Naive thymus-derived CD4-positive, alpha-beta T cell (primary cell): ENCODE results near the gene ZNF518A. TPM values are rescaled to one million over a fixed set of nuclear protein-coding genes. Genes with fewer than 3 reads are reported as not detected.

Source experiments
- ATAC-seq: fragments of 150-1000 bp; cut with Tn5 transposase; 2 replicates; pipeline ENCODE4 v1.10.0; 2021; ENCODE audit warnings: mild to moderate bottlenecking, moderate library complexity
- CTCF ChIA-PET: fragments of 350-600 bp; sonication (Branson Sonifier 250); formaldehyde crosslinking; loops from one replicate; lab custom pipeline; 2021; ENCODE audit warnings: antibody characterized with exemption; lab: Charles Lee
- POLR2A ChIA-PET: fragments of 350-600 bp; sonication (Branson Sonifier 250); formaldehyde crosslinking; loops from one replicate; lab custom pipeline; 2021; ENCODE audit warnings: antibody characterized with exemption, inconsistent platforms; lab: Charles Lee
- DNase-seq, 9 donors: peaks; one replicate each; pipeline versions ENCODE4 v3.0.0 to v3.0.0-alpha.2; 2020 to 2022; ENCODE audit warnings: mixed read lengths in 1 of 9
- H3K27ac ChIP-seq: one replicate; pipeline ENCODE4 v1.7.0; 2013; ENCODE audit warnings: mild to moderate bottlenecking, low read depth, low read length, moderate library complexity
- H3K27me3 ChIP-seq, 2 donors: one replicate each; pipeline ENCODE4 v1.7.0; 2013; ENCODE audit warnings: low read length in 2 of 2, mild to moderate bottlenecking in 2 of 2, moderate library complexity in 2 of 2; ENCODE audit not compliant: control insufficient read depth in 2 of 2, insufficient read depth in 2 of 2
- H3K36me3 ChIP-seq, 3 experiments: 1 replicate in 2 of 3; 2 replicates in 1 of 3; pipeline ENCODE4 v1.7.0; 2013; ENCODE audit warnings: low read length in 3 of 3, mild to moderate bottlenecking in 3 of 3, moderate library complexity in 1 of 3; ENCODE audit not compliant: insufficient read depth in 3 of 3, control insufficient read depth in 2 of 3
- H3K4me1 ChIP-seq, 2 donors: one replicate each; pipeline ENCODE4 v1.7.0; 2013; ENCODE audit warnings: low read length in 2 of 2, mild to moderate bottlenecking in 2 of 2, moderate library complexity in 1 of 2; ENCODE audit not compliant: control insufficient read depth in 2 of 2, insufficient read depth in 2 of 2
- H3K4me3 ChIP-seq: 2 replicates; pipeline ENCODE4 v1.7.0; 2013; ENCODE audit warnings: mild to moderate bottlenecking, low read length
- H3K9me3 ChIP-seq, 3 experiments: 1 replicate in 2 of 3; 2 replicates in 1 of 3; pipeline ENCODE4 v1.7.0; 2013; ENCODE audit warnings: low read length in 3 of 3; ENCODE audit not compliant: control insufficient read depth in 2 of 3
- H3K27ac Mint-ChIP-seq, 9 donors: one replicate each; pipeline ENCODE4 v1.8.0; 2020 to 2022; ENCODE audit warnings: mixed read lengths in 9 of 9, mild to moderate bottlenecking in 8 of 9, moderate library complexity in 5 of 9, inconsistent platforms in 2 of 9
- H3K27me3 Mint-ChIP-seq, 5 donors: one replicate each; pipeline ENCODE4 v1.8.0; 2021 to 2022; ENCODE audit warnings: mixed read lengths in 5 of 5, mild to moderate bottlenecking in 1 of 5
- H3K36me3 Mint-ChIP-seq, 5 donors: one replicate each; pipeline ENCODE4 v1.8.0; 2020 to 2022; ENCODE audit warnings: mixed read lengths in 5 of 5, mild to moderate bottlenecking in 3 of 5, inconsistent platforms in 1 of 5
- H3K4me1 Mint-ChIP-seq, 7 donors: one replicate each; pipeline ENCODE4 v1.8.0; 2020 to 2022; ENCODE audit warnings: mixed read lengths in 7 of 7, mild to moderate bottlenecking in 3 of 7, inconsistent platforms in 1 of 7
- H3K4me3 Mint-ChIP-seq, 10 donors: one replicate each; pipeline ENCODE4 v1.8.0; 2020 to 2022; ENCODE audit warnings: mild to moderate bottlenecking in 10 of 10, mixed read lengths in 10 of 10, moderate library complexity in 6 of 10, inconsistent platforms in 2 of 10
- H3K9me3 Mint-ChIP-seq, 11 donors: one replicate each; pipeline ENCODE4 v1.8.0; 2020 to 2022; ENCODE audit warnings: mixed read lengths in 11 of 11, mild to moderate bottlenecking in 4 of 11, inconsistent platforms in 1 of 11, moderate library complexity in 1 of 11
- intact Hi-C, 2 donors: fragments of 100-400 bp; cut with micrococcal nuclease; formaldehyde crosslinking; loops; one replicate each; pipeline ENCODE4 v1.15.1; 2023
- polyA plus RNA-seq, 2 donors: library from polyadenylated mRNA; unstranded; fragments of 300-500 nt; fragmentation: Illumina TruSeq; gene quantifications; one replicate each; pipeline ENCODE4 v1.2.3, GENCODE V29; 2021
- total RNA-seq, 6 experiments: library from RNA in 5 of 6; stranded (reverse) in 5 of 6; gene quantifications; 1 replicate in 5 of 6; 2 replicates in 1 of 6; pipeline ENCODE4 v1.2.3 and lab custom pipeline; 2021 to 2026

Gene ZNF518A
- total and polyA plus RNA-seq, 7 experiments from 2014 or later: 7.1 to 25.1 (median 20.5) TPM

DNA sequence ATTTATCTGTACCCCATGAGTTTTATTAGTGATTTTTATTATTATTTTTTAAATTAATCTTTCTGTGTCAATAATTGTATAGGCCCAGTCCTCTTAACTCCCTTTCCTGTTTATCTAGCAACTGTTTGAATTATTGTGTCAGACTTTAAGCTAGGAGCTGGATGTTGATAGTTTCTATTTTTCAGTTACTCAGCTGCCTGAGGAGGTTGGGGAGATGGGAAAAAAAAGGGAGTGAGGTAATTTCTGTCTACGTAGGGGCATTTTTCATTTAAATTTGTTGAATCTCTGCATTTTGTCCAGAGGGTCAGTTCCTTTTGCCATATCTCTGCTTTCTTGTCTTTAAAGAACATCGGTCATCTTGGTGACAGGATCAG, 5.0 kb upstream of the ZNF518A start:
- DNase-seq: no peak
- H3K36me3 Mint-ChIP-seq: peaks cover 0 to 18% (median 9%) of the 10 kb centered on the region in 5 donors
- Histone ChIP-seq H3K4me3 (no peak overlapping the region), H3K27me3 (peaks cover 3 to 8% of the 10 kb centered on the region in 2 donors), H3K36me3 (peaks cover 0 to 4% (median 0%) of the 10 kb centered on the region in 3 experiments), H3K9me3 (no peaks in the 10 kb centered on the region), H3K27ac (no peak overlapping the region), H3K4me1 (peaks cover 6% of the 10 kb centered on the region in 2 donors)
- POLR2A ChIA-PET: no interaction called here
- H3K27ac Mint-ChIP-seq: no peak overlapping the region
- H3K27me3 Mint-ChIP-seq: peaks cover 48 to 90% (median 82%) of the 10 kb centered on the region in 5 donors
- peaks cover 0 to 17% (median 11%) of the 10 kb centered on the region in 7 donors for H3K4me1 Mint-ChIP-seq
- no peak overlapping the region for H3K4me3 Mint-ChIP-seq
- H3K9me3 Mint-ChIP-seq: peaks cover 0 to 24% (median 12%) of the 10 kb centered on the region in 11 donors
- CTCF ChIA-PET: interaction anchor here (1.2 kb wide), 1 partner anchor 9 kb away, joined by 6 read pairs; no protein-coding TSS in a partner anchor
- intact Hi-C loops: no loop called here
- ATAC-seq: no peak

GRCh38 chr10:96130326-96130995, 364 bp downstream of the ZNF518A start:
- ChIA-PET CTCF (interaction anchor here (0.6 to 2.0 kb wide), 4 partner anchors 11 to 83 kb away, joined by 3 to 20 read pairs (median 6); no protein-coding TSS in a partner anchor), POLR2A (interaction anchor here (0.7 to 2.4 kb wide), 15 partner anchors 8 to 568 kb away, joined by 3 to 158 read pairs (median 4); partner anchors contain the start of genes CCNJ and TCTN3)
- Histone ChIP-seq H3K9me3 (no peaks in the 10 kb centered on the region), H3K27ac (peak overlapping the region; percentile 97), H3K4me1 (peaks cover 6 to 20% of the 10 kb centered on the region in 2 donors), H3K36me3 (peaks cover 0 to 34% (median 4%) of the 10 kb centered on the region in 3 experiments), H3K27me3 (peaks cover 0 to 8% of the 10 kb centered on the region in 2 donors), H3K4me3 (peak overlapping the region; percentile 88)
- DNase-seq (peak in 2 of 9 donors; percentile 76 to 77), ATAC-seq (peak; percentile 81)
- Mint-ChIP-seq H3K27me3 (peaks cover 27 to 38% (median 31%) of the 10 kb centered on the region in 5 donors), H3K4me3 (peak overlapping the region; percentile 79 to 98 (median 94)), H3K36me3 (peaks cover 8 to 37% (median 27%) of the 10 kb centered on the region in 5 donors), H3K27ac (peak overlapping the region; percentile 97 to 100 (median 99)), H3K4me1 (peaks cover 7 to 35% (median 32%) of the 10 kb centered on the region in 7 donors), H3K9me3 (peaks cover 0 to 32% (median 12%) of the 10 kb centered on the region in 11 donors)
- intact Hi-C loops: loop anchor here (1.0 to 10.0 kb wide), 15 partner anchors 40 to 2004 kb away; partner anchors contain the start of genes TM9SF3 (in 2 of the 2), ALDH18A1 (in 1 of the 2), CC2D2B (in 1 of the 2) and CCNJ (in 1 of the 2)

GRCh38 chr10:96131621-96132020, 1.5 kb downstream of the ZNF518A start:
- Histone ChIP-seq H3K4me3 (peak overlapping the region; percentile 88), H3K36me3 (peaks cover 0 to 39% (median 5%) of the 10 kb centered on the region in 3 experiments), H3K4me1 (peaks cover 6 to 20% of the 10 kb centered on the region in 2 donors), H3K27me3 (peaks cover 0 to 8% of the 10 kb centered on the region in 2 donors), H3K9me3 (no peaks in the 10 kb centered on the region), H3K27ac (no peak overlapping the region)
- H3K27ac Mint-ChIP-seq: peak overlapping the region in 1 of 9 donors; percentile 100
- DNase-seq (no peak), ATAC-seq (no peak)
- peak overlapping the region in 7 of 10 donors; percentile 25 to 98 (median 96) for H3K4me3 Mint-ChIP-seq
- CTCF ChIA-PET: no interaction called here
- peaks cover 7 to 40% (median 34%) of the 10 kb centered on the region in 7 donors for H3K4me1 Mint-ChIP-seq
- H3K36me3 Mint-ChIP-seq: peaks cover 4 to 42% (median 31%) of the 10 kb centered on the region in 5 donors
- POLR2A ChIA-PET: no interaction called here
- peaks cover 0 to 32% (median 12%) of the 10 kb centered on the region in 11 donors for H3K9me3 Mint-ChIP-seq
- intact Hi-C loops: loop anchor here (2.0 to 10.0 kb wide), 6 partner anchors 161 to 2003 kb away; partner anchors contain the start of genes ALDH18A1 (in 1 of the 2), NOC3L (in 1 of the 2), R3HCC1L (in 1 of the 2) and TM9SF3 (in 1 of the 2)
- peaks cover 18 to 27% (median 19%) of the 10 kb centered on the region in 5 donors for H3K27me3 Mint-ChIP-seq

GRCh38 chr10:96133135-96133534, 3.0 kb downstream of the ZNF518A start:
- POLR2A ChIA-PET: interaction anchor here (1.1 to 2.9 kb wide), 2 partner anchors 9 to 43 kb away, joined by 3 to 12 read pairs; no protein-coding TSS in a partner anchor

GRCh38 chr10:96136810-96137209, 6.7 kb downstream of the ZNF518A start:
- Mint-ChIP-seq H3K36me3 (peaks cover 25 to 72% (median 71%) of the 10 kb centered on the region in 5 donors), H3K27ac (no peak overlapping the region), H3K9me3 (peaks cover 0 to 1% (median 0%) of the 10 kb centered on the region in 11 donors), H3K4me1 (peaks cover 8 to 31% (median 17%) of the 10 kb centered on the region in 7 donors), H3K27me3 (no peaks in the 10 kb centered on the region), H3K4me3 (no peak overlapping the region)
- Histone ChIP-seq H3K9me3 (no peaks in the 10 kb centered on the region), H3K4me3 (no peak overlapping the region), H3K4me1 (peaks cover 0 to 2% of the 10 kb centered on the region in 2 donors), H3K36me3 (peaks cover 0 to 55% (median 12%) of the 10 kb centered on the region in 3 experiments), H3K27me3 (no peaks in the 10 kb centered on the region), H3K27ac (no peak overlapping the region)
- ChIA-PET CTCF (no interaction called here), POLR2A (interaction anchor here (0.8 kb wide), 1 partner anchor 47 kb away, joined by 4 read pairs; no protein-coding TSS in a partner anchor)
- intact Hi-C loops: loop anchor here in 1 of 2 donors (10.0 kb wide), 2 partner anchors 1772 to 1998 kb away; partner anchors contain the start of genes NOC3L and R3HCC1L
- ATAC-seq (no peak), DNase-seq (no peak)

More at GRCh38 chr10:96133135-96133534, 3.0 kb downstream of the ZNF518A start:
- Mint-ChIP-seq H3K4me1 (peaks cover 19 to 51% (median 35%) of the 10 kb centered on the region in 7 donors), H3K9me3 (peaks cover 0 to 27% (median 10%) of the 10 kb centered on the region in 11 donors), H3K27me3 (peaks cover 3 to 12% (median 6%) of the 10 kb centered on the region in 5 donors), H3K36me3 (peaks cover 15 to 57% (median 46%) of the 10 kb centered on the region in 5 donors), H3K4me3 (no peak overlapping the region), H3K27ac (no peak overlapping the region)
- no peak for ATAC-seq
- Histone ChIP-seq H3K27ac (no peak overlapping the region), H3K27me3 (peaks cover 0 to 4% of the 10 kb centered on the region in 2 donors), H3K9me3 (no peaks in the 10 kb centered on the region), H3K36me3 (peaks cover 0 to 50% (median 12%) of the 10 kb centered on the region in 3 experiments), H3K4me1 (peaks cover 6 to 20% of the 10 kb centered on the region in 2 donors), H3K4me3 (no peak overlapping the region)
- intact Hi-C loops: loop anchor here in 1 of 2 donors (10.0 kb wide), 2 partner anchors 1768 to 2002 kb away; partner anchors contain the start of genes NOC3L and R3HCC1L
- no peak for DNase-seq
- CTCF ChIA-PET: no interaction called here

DNA sequence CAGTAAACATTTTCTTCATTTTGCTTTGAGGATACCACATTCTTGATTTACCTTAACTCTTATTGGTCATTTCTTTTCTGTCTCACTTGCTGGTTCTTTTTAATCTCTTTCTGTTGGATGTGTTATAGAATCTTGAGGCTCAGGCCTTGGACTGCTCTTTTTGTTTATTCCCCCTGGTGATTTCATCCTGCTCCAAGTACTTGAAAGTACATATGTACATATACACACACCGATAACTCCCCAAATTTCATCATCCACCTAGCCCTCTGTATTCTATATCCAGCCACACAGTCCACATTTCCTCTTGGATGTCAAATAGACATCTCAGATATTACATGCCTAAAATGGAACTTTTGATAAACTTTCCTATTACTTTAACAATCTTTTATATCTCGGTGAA, 7.5 kb downstream of the ZNF518A start:
- ChIA-PET CTCF (no interaction called here), POLR2A (interaction anchor here (1.3 kb wide), 1 partner anchor 8 kb away, joined by 4 read pairs; the partner anchor contains the start of gene ZNF518A)
- Mint-ChIP-seq H3K9me3 (no peaks in the 10 kb centered on the region), H3K27me3 (no peaks in the 10 kb centered on the region), H3K4me3 (no peak overlapping the region), H3K27ac (no peak overlapping the region), H3K36me3 (peaks cover 25 to 79% (median 77%) of the 10 kb centered on the region in 5 donors), H3K4me1 (peaks cover 4 to 28% (median 12%) of the 10 kb centered on the region in 7 donors)
- Histone ChIP-seq H3K36me3 (peaks cover 0 to 60% (median 12%) of the 10 kb centered on the region in 3 experiments), H3K4me3 (no peak overlapping the region), H3K27me3 (no peaks in the 10 kb centered on the region), H3K27ac (no peak overlapping the region), H3K4me1 (no peaks in the 10 kb centered on the region), H3K9me3 (no peaks in the 10 kb centered on the region)
- intact Hi-C loops: loop anchor here in 1 of 2 donors (10.0 kb wide), 2 partner anchors 1773 to 1997 kb away; partner anchors contain the start of genes NOC3L and R3HCC1L
- no peak for ATAC-seq
- DNase-seq: no peak
